CD4-positive, alpha-beta T cell treated with Interleukin-15 for 4 hours (primary cell): ENCODE measurements around the gene TRAF2.

Experiments
- DNase-seq: peaks from one replicate; pipeline ENCODE4 v3.0.0-alpha.2; 2020; ENCODE audit warnings: low spot score

Gene TRAF2

GRCh38 chr9:136847088-136847825 is 39.1 kb upstream of the TRAF2 start:
- no peak for DNase-seq

- DNase-seq, result peak; percentile 73
These were observed 38.4 kb upstream of the TRAF2 start for GRCh38 chr9:136847826-136848392.

- DNase-seq, result peak; percentile 30
These were observed 37.8 kb upstream of the TRAF2 start for GRCh38 chr9:136848393-136849037.

GRCh38 chr9:136849038-136849959 is 37.0 kb upstream of the TRAF2 start, which contains the start of gene PHPT1:
TSS of gene PHPT1 (plus strand) at chr9:136849409. CDS start at chr9:136849431, 22 bp downstream.
- DNase-seq, result peak; percentile 98

- DNase-seq, result no peak
These were observed 36.1 kb upstream of the TRAF2 start for GRCh38 chr9:136849960-136850865.

- no peak for DNase-seq
These were observed 35.2 kb upstream of the TRAF2 start for GRCh38 chr9:136850866-136851775.

- no peak for DNase-seq
These were observed 34.2 kb upstream of the TRAF2 start, which contains the start of gene MAMDC4 for GRCh38 chr9:136851941-136852663. TSS of gene MAMDC4 (plus strand) at chr9:136852346. CDS start at chr9:136852417, 71 bp downstream.

- DNase-seq, result no peak
These were observed 33.4 kb upstream of the TRAF2 start for GRCh38 chr9:136852664-136853595.

- no peak for DNase-seq
These were observed 32.7 kb upstream of the TRAF2 start for GRCh38 chr9:136853596-136854112.

GRCh38 chr9:136854113-136854841 is 32.0 kb upstream of the TRAF2 start:
- no peak for DNase-seq

- DNase-seq, result no peak
These were observed 31.4 kb upstream of the TRAF2 start for GRCh38 chr9:136854842-136855460.

- DNase-seq, result no peak
These were observed 30.7 kb upstream of the TRAF2 start for GRCh38 chr9:136855461-136856078.

- DNase-seq, result no peak
These were observed 30.2 kb upstream of the TRAF2 start for GRCh38 chr9:136856079-136856476.

GRCh38 chr9:136856541-136857141 is 29.7 kb upstream of the TRAF2 start:
- no peak for DNase-seq

- no peak for DNase-seq
These were observed 29.1 kb upstream of the TRAF2 start for GRCh38 chr9:136857166-136857565.
